Measurements from ENCODE around the gene NDUFV1.
"Not testable (repeated sequence)": the region's sequence is repeated elsewhere in the genome, so short reads cannot be mapped to it uniquely, and the experiment has no call there.

Gene NDUFV1

GRCh38 chr11:67628710-67629385 lies 22.1 kb downstream of the NDUFV1 start:
- DNase-seq = no peak

- DNase-seq = no peak
Measured at GRCh38 chr11:67629386-67630227, 22.9 kb downstream of the NDUFV1 start, which contains the start of gene NUDT8. TSS of gene NUDT8 (minus strand) at chr11:67629937. CDS start at chr11:67629911, 26 bp downstream.

DNA sequence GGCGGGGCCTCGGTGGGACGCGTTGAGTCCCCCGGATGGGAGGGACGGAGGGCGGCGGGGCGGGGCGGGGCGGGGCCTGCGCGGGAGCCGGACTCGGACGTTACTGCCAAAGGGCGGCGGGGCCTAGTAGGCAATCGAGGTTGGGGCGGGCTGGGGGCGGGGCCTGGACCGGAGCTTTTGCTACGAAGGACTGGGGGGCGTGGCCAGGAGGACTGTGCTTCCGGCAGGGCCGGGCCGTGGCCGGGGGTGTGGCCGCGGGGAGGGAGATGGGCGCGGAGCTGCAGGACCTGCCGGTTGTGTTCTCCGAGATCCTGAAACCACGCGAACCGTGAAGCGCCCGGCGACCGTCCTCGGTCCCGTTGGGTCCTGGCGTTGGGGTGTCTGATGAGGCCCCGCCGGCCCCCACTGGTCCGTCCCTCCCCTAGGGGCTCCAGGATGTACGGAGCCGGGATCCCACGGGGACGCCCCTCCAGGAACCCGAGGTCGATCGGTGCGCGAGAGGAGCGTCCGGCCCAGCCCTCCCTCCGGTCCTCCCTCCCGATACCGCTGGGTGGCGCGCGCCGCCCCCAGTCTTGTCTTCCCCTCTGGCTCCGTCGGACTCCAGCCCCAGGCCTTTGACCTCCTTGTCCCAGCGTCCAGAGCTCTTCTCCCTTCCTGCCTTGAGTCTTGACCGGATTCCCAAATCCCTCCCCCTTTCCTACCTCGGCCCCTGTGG lies 23.6 kb downstream of the NDUFV1 start:
- DNase-seq = peak; percentile 92

GRCh38 chr11:67630943-67631331 lies 24.2 kb downstream of the NDUFV1 start:
- DNase-seq = no peak

GRCh38 chr11:67631411-67631810 lies 24.7 kb downstream of the NDUFV1 start:
- DNase-seq = no peak

DNA sequence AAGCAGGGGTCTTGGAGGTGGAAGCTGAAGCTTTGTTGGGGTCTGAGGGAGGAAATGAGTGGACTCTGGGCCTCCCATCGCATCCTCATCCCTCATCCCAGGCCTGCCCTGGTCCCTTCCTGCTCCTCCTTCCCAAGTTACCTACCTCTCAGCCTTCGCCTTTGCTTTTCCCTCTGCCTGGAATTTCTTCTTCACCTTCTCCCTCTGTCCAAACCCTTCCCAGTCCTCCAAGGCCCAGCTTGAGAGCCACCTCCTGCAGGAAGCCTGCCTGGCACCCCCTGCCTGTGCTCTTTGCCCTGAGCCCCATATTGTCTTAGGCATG lies 25.1 kb downstream of the NDUFV1 start:
- no peak for DNase-seq

DNA sequence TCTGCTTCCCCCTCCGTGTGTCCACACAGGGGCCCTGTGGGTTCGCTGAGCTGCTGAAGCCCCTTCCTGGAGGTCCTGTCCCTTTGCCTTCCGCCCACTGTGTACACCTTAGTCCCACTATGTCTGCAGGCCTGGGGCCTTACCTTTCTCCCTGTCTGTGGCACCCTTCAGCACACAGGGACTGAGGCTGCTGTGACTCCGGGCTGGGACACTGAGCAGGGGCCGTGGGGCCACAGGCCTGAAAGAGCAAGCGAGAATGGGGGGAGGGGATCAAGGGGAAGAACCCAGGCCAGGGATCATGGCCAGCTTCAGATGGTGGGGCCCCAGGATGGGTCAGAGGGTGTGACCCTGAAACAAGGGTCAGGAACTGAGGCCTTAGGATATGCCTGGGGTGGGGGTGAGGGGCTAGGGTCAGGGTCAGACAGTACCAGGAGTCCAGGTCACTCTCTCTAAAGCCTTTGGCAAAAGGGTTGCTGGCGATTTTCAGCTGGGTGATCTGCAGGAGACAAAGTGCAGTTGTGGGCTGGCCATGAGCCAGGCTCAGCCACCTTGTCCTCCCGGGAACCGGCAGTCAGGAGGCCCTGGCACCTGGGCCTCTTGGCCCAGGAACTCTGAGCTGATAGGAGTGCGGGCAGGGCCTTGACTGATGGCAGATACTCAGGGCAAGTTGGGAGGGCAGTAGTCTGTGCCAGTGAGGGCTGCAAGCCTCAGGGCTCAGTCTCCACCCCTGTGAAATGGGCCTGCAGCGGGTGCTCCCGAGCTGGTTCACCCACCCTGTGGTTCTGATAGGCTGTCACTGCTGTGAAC lies 25.6 kb downstream of the NDUFV1 start:
- peak; percentile 19 for DNase-seq

GRCh38 chr11:67632982-67633755 lies 26.4 kb downstream of the NDUFV1 start:
- no peak for DNase-seq

DNA sequence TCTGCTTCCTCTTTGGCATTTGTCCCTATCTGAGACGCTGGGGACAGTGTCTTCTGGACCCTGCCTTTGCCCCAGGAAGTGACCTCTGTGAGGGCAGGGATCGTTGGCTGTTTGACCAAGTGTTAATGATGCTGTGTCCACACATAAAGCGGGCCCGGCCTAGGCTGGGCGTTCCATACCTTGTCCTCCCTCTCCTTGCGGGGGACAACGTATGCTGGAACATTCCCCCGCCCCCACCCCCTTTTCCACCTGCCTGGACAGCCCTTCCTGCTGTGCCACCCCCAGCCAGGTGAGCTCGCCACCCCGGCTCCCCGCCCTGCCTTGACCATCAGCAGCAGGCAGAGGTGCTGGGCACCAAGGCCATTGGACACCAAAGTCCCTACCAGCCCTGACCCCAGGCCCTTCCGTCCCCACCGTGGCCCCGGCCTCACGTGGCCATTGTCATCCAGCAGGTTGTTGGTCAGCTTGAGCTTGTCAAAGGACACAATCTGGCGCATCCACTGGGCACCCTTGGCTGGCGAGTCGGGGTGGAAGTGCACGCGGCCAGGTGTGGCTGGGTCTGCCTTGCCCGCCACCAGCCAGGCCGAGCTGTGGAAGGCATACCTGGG lies 27.1 kb downstream of the NDUFV1 start:
- DNase-seq = no peak

DNA sequence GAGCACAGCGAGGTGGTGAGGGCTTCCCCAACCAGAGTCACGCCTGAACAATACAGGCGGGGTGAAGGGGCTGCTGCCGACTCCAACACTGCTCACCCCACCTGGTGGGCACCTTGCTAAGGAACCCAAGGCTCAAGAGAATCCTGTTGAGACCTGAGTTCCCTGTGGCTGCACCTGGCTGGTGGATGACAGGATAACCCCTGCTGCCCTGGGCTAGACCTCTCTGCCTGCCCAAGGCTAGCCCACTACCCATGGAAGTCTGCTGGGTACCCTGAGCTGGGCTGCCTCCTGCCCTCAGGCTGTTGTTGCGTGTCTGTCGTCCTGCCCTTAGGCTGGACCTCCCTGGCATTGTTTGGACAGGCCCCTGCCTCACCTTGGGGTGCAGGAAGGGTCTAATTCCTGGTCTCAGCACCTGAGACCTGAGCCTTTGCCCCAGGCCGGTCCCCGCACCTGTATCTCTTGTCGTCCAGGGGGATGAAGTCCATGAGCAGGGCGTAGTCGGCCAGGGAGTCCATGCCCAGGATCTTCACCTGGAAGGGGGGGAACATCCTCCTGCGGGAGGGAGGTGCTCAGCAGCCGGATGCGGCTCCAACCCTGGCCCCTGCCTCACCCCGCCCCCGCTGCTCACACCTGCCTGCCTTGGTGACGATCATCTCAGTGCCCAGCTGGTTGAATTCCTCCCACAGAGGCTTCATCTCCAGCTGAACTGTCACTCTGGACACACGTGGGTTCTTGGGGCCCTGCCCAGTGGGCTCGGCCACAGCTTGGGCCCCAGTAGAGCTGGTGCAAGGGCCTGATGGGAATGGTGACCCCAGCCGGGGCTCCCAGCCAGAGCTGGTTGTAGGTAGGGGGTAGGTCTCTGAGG lies 27.9 kb downstream of the NDUFV1 start:
- no peak for DNase-seq

DNA sequence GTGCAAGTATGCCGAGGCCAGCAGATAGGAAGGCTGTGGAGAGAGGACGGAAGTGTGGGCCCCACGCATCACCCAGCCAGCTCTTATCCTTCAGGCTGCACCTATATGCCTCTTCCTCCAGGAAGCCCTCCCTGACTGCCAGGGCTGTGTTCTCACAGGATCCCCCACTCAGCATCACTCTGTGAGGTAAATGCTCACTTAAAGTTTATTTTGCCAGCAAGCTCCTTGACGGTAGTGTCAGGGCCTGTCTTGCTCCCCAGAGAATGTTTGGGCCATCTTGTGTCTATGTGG lies 28.4 kb downstream of the NDUFV1 start:
- DNase-seq = no peak

DNA sequence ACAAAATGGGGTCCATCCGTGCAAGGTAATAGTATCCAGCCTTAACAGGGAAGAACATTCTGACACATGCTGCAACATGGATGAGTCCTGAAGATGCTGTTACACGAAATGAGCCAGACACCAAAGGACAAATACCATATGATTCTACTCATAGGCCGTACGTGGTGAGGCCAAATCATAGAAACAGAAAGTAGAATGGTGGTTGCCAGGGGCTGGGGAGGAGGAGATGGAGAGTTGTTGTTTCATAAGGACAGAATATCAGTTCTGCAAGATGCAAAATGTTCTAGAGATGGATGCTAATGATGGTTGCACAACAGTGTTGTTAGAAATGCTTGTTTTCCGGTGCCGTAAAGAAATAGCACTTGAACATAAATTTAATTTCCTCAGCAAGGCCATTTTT lies 30.2 kb downstream of the NDUFV1 start:
- DNase-seq = no peak

DNA sequence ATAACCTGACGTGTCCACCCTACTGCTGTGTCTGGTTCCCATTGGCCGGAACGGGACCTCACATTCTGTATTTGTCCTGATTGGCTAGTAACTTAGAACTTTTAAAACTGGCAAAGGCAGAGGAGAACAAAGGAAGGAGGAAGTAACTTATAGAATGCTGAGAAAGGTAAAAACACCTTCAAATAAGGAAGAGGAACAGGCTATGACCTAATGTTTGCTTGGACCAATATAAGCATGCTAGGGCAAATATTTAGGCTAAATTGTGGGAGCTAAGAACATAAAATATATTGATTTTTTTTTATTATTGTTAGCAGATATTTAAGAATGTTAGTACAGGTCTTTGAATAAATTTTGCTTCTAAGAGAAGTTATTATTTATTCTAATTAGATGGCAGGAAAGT lies 30.7 kb downstream of the NDUFV1 start:
- DNase-seq = not testable (repeated sequence)

DNA sequence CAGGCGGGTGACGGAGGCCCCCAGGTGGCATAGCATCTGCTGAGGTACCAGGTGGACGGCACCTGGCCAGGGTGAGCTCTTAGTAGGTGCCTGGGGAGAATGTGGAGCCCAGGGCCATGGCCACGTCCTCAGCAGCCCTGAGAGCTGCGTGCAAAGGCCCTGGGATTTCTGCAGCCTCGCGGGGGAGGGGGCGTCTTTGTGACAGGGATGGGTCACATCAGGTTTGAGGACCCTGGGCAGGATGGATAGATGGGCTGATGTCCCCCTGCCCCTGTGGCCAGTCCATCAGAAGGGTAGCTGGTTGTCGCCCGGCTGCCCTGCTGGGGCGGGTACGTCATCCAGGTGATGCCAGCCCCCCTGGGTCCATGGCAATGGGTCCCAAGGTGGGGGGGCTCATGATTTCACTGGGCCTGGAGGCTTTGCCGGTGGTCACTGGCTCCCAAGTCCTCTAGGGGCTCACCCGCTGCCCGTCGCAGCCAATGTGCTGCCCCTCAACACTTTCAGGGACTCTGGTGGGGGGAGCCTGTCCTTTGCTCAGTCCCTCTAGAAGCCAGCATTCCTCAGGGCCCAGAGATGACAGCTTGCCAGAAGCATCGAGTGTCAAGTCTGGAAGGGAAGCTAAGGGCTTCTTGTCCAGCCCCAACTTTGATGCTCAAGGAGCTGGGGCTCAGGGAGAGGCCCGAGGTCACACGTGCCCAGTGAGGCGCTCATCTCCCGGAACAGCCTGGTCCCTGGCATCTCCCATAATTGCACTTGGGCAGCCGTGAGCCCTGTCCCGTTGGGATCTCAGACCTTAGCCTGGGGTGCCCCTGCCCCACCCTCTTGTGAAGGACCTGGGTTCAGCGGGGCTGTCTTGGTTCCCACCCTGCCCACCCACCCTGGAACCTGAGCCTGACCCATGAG lies 32.0 kb downstream of the NDUFV1 start:
- DNase-seq = no peak

DNA sequence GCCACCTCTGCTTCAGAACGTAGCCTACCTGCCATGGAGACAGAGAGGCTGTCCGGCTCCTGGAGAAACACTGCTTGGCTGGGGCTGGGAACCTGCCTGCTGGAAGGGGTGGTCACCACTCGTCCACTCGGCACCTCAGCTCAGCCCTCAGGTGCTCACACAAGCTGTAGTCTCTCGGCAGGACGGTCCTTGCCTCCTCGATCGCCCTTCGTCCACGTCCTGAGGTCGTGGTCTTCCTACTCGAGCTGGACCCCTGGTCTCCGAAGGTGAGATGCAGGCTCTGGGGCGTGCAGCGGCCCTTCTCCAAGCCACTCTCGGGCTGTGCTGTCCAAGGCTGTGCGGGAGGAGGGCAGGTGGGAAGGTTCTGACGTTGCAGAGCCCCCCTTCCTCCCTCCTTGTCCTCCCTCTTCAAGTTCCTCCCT lies 32.7 kb downstream of the NDUFV1 start, which contains the start of gene TBX10:
TBX10 (minus strand) TSS at position 326 of the 422 bp plus-strand sequence; CDS start at position 35, 291 bp downstream.
- no peak for DNase-seq

- DNase-seq = no peak
Measured at GRCh38 chr11:67640021-67640757, 33.5 kb downstream of the NDUFV1 start.

DNA sequence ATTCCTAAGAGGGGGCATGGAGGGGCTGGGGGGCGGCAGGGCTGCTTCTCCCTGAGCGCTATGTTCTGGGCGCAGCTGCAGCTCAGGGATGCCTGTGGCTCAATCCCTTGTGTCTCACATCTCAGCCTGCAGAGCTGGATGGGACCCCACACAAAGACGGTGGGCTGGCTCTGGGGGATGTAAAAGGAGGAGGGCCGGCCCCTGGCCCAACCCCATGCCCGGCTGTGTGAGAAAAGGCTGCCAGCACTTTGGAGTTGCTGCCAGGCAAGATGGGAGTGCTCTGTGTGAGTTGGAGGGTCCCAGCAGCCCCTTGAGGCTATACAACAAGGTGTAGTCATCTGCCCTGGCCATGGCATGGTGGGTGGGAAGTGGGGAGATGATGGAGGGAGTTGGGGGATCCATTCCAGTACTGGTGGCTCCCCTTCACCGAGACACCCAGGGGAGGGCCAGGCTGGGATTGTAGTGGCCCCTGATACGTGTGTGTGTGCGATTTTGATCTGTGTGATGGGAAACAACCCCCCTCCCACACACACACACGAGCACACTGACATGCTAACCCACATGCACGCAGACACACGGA lies 34.1 kb downstream of the NDUFV1 start:
- DNase-seq = no peak

All from DMS79 treated with DMSO at 0.1 percent for 48 hours (cell line).